Islet of Langerhans (tissue), 1 donor: Measurements from ENCODE around the gene MACF1.
"Not testable (repeated sequence)": the region's sequence is repeated elsewhere in the genome, so short reads cannot be mapped to it uniquely, and the experiment has no call there.

Experiments used
- FAIRE-seq: peaks from one replicate; lab custom pipeline; 2011; peaks lifted over from hg19 to GRCh38; lab: Jason Lieb, UNC

MACF1 gene

GRCh38 chr1:39181311-39181710 is 23.2 kb upstream of the MACF1 start:
- FAIRE-seq = no peak

GRCh38 chr1:39182804-39183203 is 21.7 kb upstream of the MACF1 start:
- FAIRE-seq = no peak

GRCh38 chr1:39183503-39184353 is 20.8 kb upstream of the MACF1 start:
- no peak for FAIRE-seq

- no peak for FAIRE-seq
These were observed 20.1 kb upstream of the MACF1 start for GRCh38 chr1:39184354-39184818.

DNA sequence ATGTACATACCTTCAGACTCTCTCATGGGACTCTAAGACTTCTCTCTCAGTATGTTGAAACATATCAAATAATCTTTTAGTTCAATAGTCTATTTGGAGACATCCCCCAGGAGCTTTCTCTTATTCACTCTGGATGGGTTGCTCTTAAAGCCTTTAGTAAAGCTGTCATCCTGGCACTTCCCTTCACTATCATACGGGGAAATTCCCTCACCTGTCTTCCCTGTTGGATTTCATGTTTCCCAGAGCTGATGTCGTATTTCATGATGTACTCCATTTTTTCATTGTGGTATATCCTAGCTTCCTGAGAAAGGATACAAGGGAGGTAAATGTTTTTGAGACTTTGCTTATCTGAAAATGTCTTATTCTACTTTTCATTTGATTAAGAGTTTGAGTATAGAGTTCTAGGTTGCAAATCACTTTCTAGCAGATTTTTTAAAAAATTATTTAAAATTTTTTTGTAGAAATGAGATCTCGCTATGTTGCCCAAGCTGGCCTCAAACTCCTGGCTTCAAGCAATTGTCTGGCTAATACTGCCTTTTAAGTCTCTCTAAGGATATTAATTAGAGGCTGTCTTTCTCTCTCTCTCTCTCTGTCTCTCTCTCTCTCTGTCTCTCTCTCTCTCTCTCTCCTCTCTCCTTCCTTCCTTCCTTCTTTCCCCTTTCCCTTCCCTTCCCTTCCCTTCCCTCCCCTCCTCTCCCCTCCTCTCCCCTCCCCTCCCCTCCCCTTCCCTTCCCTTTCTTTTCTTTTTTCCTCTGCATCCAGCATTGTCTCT is 17.0 kb upstream of the MACF1 start:
- FAIRE-seq = no peak

DNA sequence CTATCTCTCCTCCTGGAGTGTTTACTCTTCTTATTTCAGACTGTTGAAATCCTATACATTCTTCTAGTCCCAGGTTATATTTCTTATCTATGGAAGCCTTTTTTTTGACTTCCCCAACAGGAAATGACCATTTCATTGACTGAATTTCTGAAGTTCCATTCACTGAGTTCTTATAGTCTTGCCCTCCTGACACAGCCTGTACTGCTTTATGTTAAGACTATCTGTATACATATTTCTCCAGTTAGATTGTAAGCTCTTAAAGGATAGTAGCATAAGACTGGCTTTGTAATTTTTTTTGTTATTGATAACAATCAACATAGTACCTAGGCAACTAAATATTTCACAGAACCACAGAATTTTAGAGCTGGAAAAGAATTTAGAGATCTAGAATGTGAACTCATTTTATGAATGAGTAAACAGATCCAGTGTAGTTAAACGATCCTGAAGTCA is 14.9 kb upstream of the MACF1 start:
- no peak for FAIRE-seq

DNA sequence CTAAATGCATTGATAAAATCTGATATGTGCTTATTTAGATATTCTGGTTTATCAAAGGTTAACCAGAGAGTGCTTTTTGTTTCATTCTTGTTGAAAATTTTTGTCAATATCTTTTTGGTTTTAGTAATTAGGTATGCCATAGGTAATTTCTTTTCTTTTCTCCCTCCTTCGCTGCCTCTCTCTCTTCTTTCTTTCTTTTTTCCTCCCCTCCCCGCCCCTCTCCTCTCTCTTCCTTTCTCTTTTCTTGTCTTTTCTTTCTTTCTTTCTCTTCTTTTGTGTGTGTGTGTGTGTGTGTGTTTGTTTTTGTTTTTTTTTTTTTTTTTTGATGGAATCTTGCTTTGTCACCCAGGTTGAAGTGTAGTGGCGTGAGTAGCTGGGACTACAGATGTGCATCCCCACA is 14.4 kb upstream of the MACF1 start:
- FAIRE-seq = no peak

- FAIRE-seq = no peak
These were observed 10.0 kb upstream of the MACF1 start for GRCh38 chr1:39194398-39195051.

DNA sequence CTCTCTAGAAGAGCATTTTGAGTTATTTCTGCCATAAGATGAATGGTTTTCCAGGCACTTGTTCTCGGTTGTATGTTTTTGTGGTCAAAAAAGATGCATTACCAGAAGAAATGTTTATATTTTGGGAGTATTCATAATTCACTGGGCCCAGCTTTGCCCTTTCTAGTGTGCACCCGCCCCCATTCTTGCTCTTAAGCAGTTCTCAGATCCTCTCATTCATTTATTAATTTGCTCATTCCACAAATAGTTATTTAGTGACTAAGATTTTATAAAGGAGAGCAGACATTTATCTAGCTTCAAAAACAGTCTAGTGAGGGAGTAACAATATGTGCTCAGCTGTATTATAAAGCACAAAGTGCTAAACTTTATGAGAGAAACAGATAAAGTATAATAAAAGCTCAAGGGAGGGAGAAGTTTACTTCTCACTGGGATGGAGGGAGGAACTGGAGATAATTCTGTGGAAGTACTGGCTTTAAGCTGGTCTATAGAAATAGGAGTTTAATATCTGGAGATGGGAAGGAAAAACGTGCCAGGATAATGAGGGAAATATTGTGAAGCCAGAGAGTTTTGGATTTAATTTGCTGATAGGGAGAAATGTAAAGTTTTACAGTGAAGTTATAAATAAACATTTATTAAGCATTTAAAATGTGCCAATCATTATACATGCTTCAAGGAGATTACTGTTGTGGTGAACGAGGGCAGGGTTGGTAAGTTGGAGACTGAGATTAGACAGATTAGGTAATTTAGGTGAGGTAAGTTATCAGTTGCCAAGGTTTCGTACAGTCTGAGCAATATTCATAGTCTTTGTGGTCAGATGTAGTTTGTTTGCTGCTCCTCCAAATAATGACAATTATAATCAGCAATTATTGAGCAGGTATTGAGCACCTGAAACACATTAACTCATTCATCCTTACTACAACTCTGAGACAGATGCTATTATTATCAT is 9.1 kb upstream of the MACF1 start:
- no peak for FAIRE-seq

DNA sequence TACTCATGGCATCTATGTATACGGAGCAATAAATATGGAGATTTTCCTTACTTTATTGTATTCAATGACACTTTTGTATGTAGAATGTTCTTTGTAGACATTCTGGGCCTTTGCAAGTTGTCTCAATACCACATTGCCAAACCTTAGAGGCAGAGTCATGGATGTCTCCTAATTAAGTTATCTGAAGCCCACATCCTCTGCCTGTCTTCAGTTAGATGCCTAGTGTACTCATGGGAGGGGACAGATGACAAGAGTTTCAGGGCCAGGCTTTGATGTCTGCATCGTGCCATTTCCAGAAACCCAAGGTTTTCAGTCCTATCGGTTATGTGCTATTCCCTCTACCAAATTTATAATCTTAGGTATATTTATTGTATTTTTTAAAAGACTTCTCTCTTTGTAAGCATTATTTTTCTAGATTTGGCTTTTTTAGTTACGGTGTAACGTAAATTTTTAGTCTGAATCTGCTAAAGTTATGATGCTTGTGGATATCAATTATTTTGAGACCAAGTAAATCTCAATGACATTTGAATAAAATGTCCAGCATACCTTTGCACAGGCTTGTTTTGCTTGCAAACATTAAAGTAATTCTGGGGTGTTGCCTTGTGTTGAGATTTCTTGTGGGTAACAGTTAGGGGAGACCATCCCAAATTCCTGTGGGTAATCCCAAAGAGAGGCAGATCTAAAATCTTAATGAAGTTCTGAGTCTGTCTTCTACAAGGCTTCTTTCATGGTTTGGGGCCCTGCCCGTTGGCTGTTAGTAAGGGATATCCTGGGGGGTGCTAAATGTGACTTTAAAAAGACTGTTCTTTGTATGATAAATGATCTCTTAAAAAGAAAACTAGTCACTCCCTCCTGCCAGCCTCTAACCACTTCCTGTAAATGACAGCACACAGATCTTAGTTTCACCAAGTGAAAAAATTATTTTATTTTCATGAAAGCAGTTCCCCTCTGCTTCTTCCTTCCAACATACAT is 8.0 kb upstream of the MACF1 start:
- FAIRE-seq = peak; percentile 47

DNA sequence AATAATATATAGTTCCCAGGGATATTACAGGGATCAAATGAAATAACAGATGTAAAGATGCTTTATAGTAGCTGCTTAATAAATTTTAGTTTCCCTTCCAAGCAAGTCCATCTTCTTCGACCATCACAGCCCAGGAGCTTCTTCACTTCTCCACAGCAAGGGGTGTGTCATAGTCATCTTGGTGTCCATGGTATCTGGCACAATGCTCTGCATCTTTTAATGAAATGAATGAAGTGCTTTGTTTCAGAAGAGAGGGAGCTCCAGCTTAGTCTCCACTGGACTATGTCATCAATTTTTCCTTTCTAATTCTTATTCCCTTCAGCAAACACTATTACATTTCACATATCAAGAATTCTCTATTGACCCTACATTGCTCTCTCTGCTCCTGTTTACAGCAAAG is 4.9 kb upstream of the MACF1 start:
- FAIRE-seq = no peak

DNA sequence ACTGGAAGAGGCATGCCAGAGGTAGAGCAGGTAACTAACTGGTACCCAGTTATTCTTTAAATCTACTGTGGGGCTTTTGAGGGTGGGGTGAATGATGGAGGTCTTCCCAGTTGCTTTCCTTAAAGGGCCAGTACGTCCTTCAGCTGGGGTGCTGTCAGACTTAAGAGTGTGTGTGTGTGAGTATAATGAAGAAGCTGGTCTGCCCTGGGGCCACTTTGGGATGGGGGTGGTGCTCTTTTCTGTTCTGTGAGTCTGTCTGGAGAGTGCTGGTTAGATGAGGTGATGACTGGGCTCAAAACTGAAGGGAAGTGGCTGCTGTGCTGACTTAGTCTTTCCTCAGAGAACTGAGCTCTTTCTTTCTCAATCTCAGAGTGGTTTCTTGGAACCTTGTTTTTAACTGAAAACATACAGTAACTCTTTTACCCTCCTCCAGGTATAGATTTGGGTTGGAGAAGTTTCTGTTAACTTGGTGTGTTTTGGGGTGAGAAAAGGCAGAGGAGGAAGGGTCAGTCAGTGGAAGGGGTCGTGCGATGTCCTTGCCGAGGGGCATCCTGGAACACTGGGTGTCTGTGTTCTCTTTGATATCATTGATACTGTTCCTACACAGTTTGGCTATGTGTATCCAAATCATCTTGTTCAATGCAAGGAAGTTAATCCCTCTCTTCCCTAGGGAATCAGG is 746 bp downstream of the MACF1 start:
- FAIRE-seq = no peak

- FAIRE-seq = no peak
These were observed 1.4 kb downstream of the MACF1 start for GRCh38 chr1:39205781-39206464.

DNA sequence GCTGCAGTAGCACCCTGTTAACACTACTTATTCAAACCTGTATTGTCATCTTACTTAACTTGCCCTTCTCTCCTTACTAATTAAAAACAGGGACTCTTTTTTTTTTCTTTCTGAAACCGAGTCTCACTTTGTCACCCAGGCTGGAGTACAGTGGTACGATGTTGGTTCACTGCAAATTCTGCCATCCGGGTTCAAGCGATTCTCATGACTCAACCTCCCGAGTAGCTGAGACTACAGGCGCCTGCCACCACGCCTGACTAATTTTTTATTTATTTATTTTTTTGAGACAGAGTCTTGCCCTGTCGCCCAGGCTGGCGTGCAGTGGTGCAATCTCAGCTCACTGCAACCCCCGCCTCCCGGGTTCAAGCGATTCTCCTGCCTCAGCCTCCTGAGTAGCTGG is 3.9 kb downstream of the MACF1 start:
- not testable (repeated sequence) for FAIRE-seq

DNA sequence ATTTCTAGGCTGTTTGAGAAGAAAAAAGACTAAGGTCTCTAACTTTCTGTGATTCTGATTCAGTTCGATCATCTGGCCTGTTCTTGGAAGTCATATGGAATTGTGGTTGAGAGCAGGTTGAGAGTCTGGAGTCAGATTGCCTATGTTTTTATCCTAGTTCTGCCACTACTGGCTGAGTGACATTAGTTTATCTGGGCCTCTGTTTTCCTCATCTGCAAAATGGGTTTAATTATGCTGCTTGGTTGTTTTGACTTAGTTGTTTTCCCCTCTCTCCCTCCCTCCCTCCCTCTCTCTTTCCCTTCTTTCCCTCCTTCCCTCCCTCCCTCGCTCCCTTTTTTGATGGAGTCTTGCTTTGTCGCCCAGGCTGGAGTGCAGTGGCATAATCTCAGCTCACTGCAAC is 6.2 kb downstream of the MACF1 start:
- FAIRE-seq = no peak

GRCh38 chr1:39212499-39212898 is 8.0 kb downstream of the MACF1 start:
- FAIRE-seq = no peak

DNA sequence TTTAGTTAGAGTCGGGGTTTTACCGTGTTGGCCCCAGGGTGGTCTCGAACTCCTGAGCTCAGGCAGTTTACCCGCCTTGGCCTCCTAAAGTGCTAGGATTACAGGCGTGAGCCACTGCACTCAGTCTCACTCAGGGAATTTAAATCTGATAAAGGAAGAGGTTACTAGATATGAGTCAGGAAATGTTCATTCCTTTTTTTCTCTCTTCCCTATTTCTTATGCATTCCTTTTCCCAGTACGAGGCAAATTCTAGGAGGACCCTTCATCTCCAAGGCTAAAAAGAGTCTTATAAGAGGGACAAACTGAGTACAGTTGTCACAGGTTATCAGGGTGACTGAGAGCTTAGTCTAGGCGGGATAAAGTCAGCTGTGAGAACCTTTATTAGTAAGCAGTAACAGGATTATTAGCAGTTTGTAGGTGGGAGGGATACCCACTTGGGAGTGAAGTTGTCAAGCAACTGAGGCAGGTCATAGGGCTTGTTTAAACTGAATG is 9.1 kb downstream of the MACF1 start:
- no peak for FAIRE-seq

GRCh38 chr1:39214021-39214713 is 9.7 kb downstream of the MACF1 start:
- no peak for FAIRE-seq

DNA sequence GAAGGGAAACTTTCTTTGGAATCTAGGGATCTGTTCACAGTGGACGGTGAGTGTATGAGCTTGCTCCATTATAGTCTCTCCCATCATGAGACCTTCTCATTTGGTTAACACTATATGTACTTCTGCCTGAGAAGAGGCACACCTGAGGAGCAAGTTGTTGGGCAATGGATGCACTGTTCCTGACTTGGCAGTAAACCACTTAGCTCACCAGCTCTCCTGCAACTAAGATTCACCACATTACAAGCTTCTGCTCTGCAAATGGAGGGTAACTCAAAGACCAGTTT is 10.2 kb downstream of the MACF1 start:
- FAIRE-seq = no peak
